ENCODE results near the gene IL1RAPL1. TPM values are rescaled to one million over a fixed set of nuclear protein-coding genes. Genes with fewer than 3 reads are reported as not detected.

IL1RAPL1 gene
- polyA plus RNA-seq, 1 of the 3 experiments (the other 2 are of a cell fraction), result 2.8 TPM

GRCh38 chrX:28649541-28649940 lies 62.3 kb downstream of the IL1RAPL1 start:
- Histone ChIP-seq H3K4me3 (ENCODE audit: low read depth in 2 of 2, low read length in 1 of 2) (no peak overlapping the region), H3F3A (replicated peaks; ENCODE audit: insufficient read depth) (no peaks in the 10 kb centered on the region), H3K4me1 (ENCODE audit: control insufficient read depth in 1 of 2, insufficient read depth in 2 of 2, low read depth in 1 of 2, low read length in 1 of 2) (no peaks in the 10 kb centered on the region), H3K9me2 (no peaks in the 10 kb centered on the region), H3K9ac (no peak overlapping the region), H3K4me2 (no peak overlapping the region), H3K9me3 (no peaks in the 10 kb centered on the region), H3K27ac (ENCODE audit: low read depth in 2 of 2, low read length in 1 of 2) (no peak overlapping the region), H3K79me2 (ENCODE audit: insufficient read depth) (no peaks in the 10 kb centered on the region), H4K20me1 (ENCODE audit: insufficient read depth) (no peaks in the 10 kb centered on the region), H2AFZ (ENCODE audit: low read depth) (no peak overlapping the region), H3K36me3 (replicated peaks in 1 of 2; ENCODE audit: control insufficient read depth in 1 of 2, insufficient read depth in 2 of 2, low read length in 1 of 2) (no peaks in the 10 kb centered on the region), H3K27me3 (ENCODE audit: insufficient read depth) (no peaks in the 10 kb centered on the region)
- 2% methylated on average over 3 of the region's 3 CpGs for WGBS (ENCODE audit: low lambda C conversion rate)
- CTCF ChIA-PET, result no interaction called here
- TF ChIP-seq USF1 (IDR thresholded peaks at IDR 0.05; ENCODE audit: borderline replicate concordance, low read depth) (no peak), RAD21 (IDR thresholded peaks at IDR 0.05; ENCODE audit: low read length) (no peak), GABPA (IDR thresholded peaks at IDR 0.05; ENCODE audit: low read depth) (no peak), YY1 (IDR thresholded peaks at IDR 0.05; ENCODE audit: low read depth) (no peak), SMC3 (IDR thresholded peaks at IDR 0.05; ENCODE audit: low read depth, low read length) (no peak), MAX (IDR thresholded peaks at IDR 0.05; ENCODE audit: low read depth) (no peak), FOXM1 (IDR thresholded peaks at IDR 0.05; ENCODE audit: low read depth) (no peak), TCF12 (IDR thresholded peaks at IDR 0.05) (no peak), RCOR1 (IDR thresholded peaks at IDR 0.05; ENCODE audit: low read length) (no peak), NFIC (IDR thresholded peaks at IDR 0.05; ENCODE audit: borderline replicate concordance) (no peak), JUND (IDR thresholded peaks at IDR 0.05) (no peak), PBX3 (IDR thresholded peaks at IDR 0.05) (no peak), CTCF (IDR thresholded peaks at IDR 0.05) (no peak), EP300 (IDR thresholded peaks at IDR 0.05; ENCODE audit: borderline replicate concordance in 1 of 2, low read depth in 1 of 2, low read length in 1 of 2) (no peak)
- no peak for DNase-seq
- POLR2A ChIA-PET, result no interaction called here

GRCh38 chrX:28651186-28651585 lies 63.9 kb downstream of the IL1RAPL1 start:
- H3K4me2 ChIP-seq, result no peak overlapping the region
- H3K4me1 ChIP-seq (ENCODE audit: control insufficient read depth in 1 of 2, insufficient read depth in 2 of 2, low read depth in 1 of 2, low read length in 1 of 2), result no peaks in the 10 kb centered on the region
- H3K4me3 ChIP-seq (ENCODE audit: low read depth in 2 of 2, low read length in 1 of 2), result no peak overlapping the region
- CTCF ChIA-PET, result no interaction called here
- H3F3A ChIP-seq (replicated peaks; ENCODE audit: insufficient read depth), result no peaks in the 10 kb centered on the region
- H4K20me1 ChIP-seq (ENCODE audit: insufficient read depth), result no peaks in the 10 kb centered on the region
- WGBS (ENCODE audit: low lambda C conversion rate), result 3% methylated on average over 1 of the region's 1 CpG
- H3K36me3 ChIP-seq (replicated peaks in 1 of 2; ENCODE audit: control insufficient read depth in 1 of 2, insufficient read depth in 2 of 2, low read length in 1 of 2), result no peaks in the 10 kb centered on the region
- no peak overlapping the region for H2AFZ ChIP-seq (ENCODE audit: low read depth)
- no peak overlapping the region for H3K9ac ChIP-seq
- no peaks in the 10 kb centered on the region for H3K27me3 ChIP-seq (ENCODE audit: insufficient read depth)
- no peak overlapping the region for H3K27ac ChIP-seq (ENCODE audit: low read depth in 2 of 2, low read length in 1 of 2)
- H3K79me2 ChIP-seq (ENCODE audit: insufficient read depth), result no peaks in the 10 kb centered on the region
- no peaks in the 10 kb centered on the region for H3K9me3 ChIP-seq
- DNase-seq, result no peak
- POLR2A ChIA-PET, result no interaction called here
- H3K9me2 ChIP-seq, result no peaks in the 10 kb centered on the region
- TF ChIP-seq RXRA (IDR thresholded peaks at IDR 0.05; ENCODE audit: borderline replicate concordance, low read depth) (no peak), RAD21 (IDR thresholded peaks at IDR 0.05; ENCODE audit: low read length) (no peak), EZH2phosphoT487 (IDR thresholded peaks at IDR 0.05; ENCODE audit: borderline replicate concordance, low read depth) (no peak), EP300 (IDR thresholded peaks at IDR 0.05; ENCODE audit: borderline replicate concordance in 1 of 2, low read depth in 1 of 2, low read length in 1 of 2) (no peak), REST (IDR thresholded peaks at IDR 0.05; ENCODE audit: low read depth, low read length) (no peak), RFX5 (IDR thresholded peaks at IDR 0.05; ENCODE audit: low read length) (no peak), POLR2AphosphoS5 (IDR thresholded peaks at IDR 0.05; ENCODE audit: low read depth, low read length) (no peak), JUND (IDR thresholded peaks at IDR 0.05) (no peak), MEF2A (IDR thresholded peaks at IDR 0.05; ENCODE audit: borderline replicate concordance, low read depth) (no peak), SMC3 (IDR thresholded peaks at IDR 0.05; ENCODE audit: low read depth, low read length) (no peak), USF2 (IDR thresholded peaks at IDR 0.05; ENCODE audit: borderline replicate concordance, low read depth, low read length) (no peak), NFIC (IDR thresholded peaks at IDR 0.05; ENCODE audit: borderline replicate concordance) (no peak)

Measured in SK-N-SH (cell line).